GM12878 (cell line): ENCODE results near the gene WNT7A. TPM values are rescaled to one million over a fixed set of nuclear protein-coding genes. Genes with fewer than 3 reads are reported as not detected.

Experiments
- ATAC-seq: fragments of 200-7000 bp; cut with Tn5 transposase; 3 replicates; pipeline ENCODE4 v1.9.1; 2020; ENCODE audit warnings: mild to moderate bottlenecking, moderate library complexity
- BruUV-seq: library from RNA; stranded (reverse); fragments of 400-500 nt; replicated peaks from 2 replicates; lab custom pipeline; 2021; lab: Mats Ljungman, UMichigan
- CTCF ChIA-PET: fragments of 300-600 bp; sonication (Branson Sonifier 250); formaldehyde crosslinking; extraction: SDS; loops from one replicate; lab custom pipeline; 2021; ENCODE audit warnings: inconsistent platforms; lab: Yijun Ruan, JAX
- POLR2A ChIA-PET: fragments of 350-600 bp; formaldehyde crosslinking; extraction: SDS; loops from one replicate; lab custom pipeline; 2021; ENCODE audit warnings: inconsistent platforms; lab: Charles Lee
- RAD21 ChIA-PET: fragments of 300-600 bp; sonication (Branson Sonifier 250); formaldehyde crosslinking; loops from one replicate; lab custom pipeline; 2023; ENCODE audit warnings: antibody characterized with exemption; ENCODE audit not compliant: unreplicated experiment; lab: Charles Lee
- SMC1A ChIA-PET: fragments of 300-600 bp; sonication (Branson Sonifier 250); formaldehyde crosslinking; loops from one replicate; lab custom pipeline; 2023; ENCODE audit not compliant: unreplicated experiment, uncharacterized antibody; lab: Charles Lee
- DNase-seq: peaks from one replicate; pipeline ENCODE4 v3.0.0-alpha.2; 2011; ENCODE audit warnings: low read depth, low spot score
- FAIRE-seq: peaks from 3 replicates; lab custom pipeline; 2011; peaks lifted over from hg19 to GRCh38; lab: Jason Lieb, UNC
- H2AFZ ChIP-seq: 2 replicates; pipeline ENCODE4 v1.6.0; 2011; ENCODE audit warnings: low read depth, low read length, control low read depth; ENCODE audit not compliant: control insufficient read depth
- H3K27ac ChIP-seq: 2 replicates; pipeline ENCODE4 v1.5.1; 2011; ENCODE audit warnings: control low read depth; ENCODE audit not compliant: control insufficient read depth, insufficient read depth
- H3K27me3 ChIP-seq, 2 experiments: replicated peaks in 1 of 2; 2 replicates each; pipeline versions ENCODE4 v1.6.0 to v1.6.1; 2011; ENCODE audit warnings: low read length in 1 of 2; ENCODE audit not compliant: control insufficient read depth in 2 of 2, insufficient read depth in 2 of 2
- H3K36me3 ChIP-seq, 2 experiments: 2 replicates each; pipeline ENCODE4 v1.5.1; 2011; ENCODE audit warnings: low read length in 1 of 2; ENCODE audit not compliant: control insufficient read depth in 2 of 2, insufficient read depth in 2 of 2
- H3K4me1 ChIP-seq: 2 replicates; pipeline ENCODE4 v1.6.1; 2011; ENCODE audit warnings: mild to moderate bottlenecking, low read length, moderate library complexity, mixed read lengths; ENCODE audit not compliant: control insufficient read depth, insufficient read depth
- H3K4me2 ChIP-seq: 2 replicates; pipeline ENCODE4 v1.6.0; 2011; ENCODE audit warnings: control low read depth; ENCODE audit not compliant: control insufficient read depth, insufficient read depth
- H3K4me3 ChIP-seq: fragments of 200-600 bp; sonication (generic); 2 replicates; pipeline ENCODE4 v1.5.1; 2016
- H3K79me2 ChIP-seq: 2 replicates; pipeline ENCODE4 v1.6.0; 2011; ENCODE audit warnings: low read length; ENCODE audit not compliant: control insufficient read depth, insufficient read depth
- H3K9ac ChIP-seq: 2 replicates; pipeline ENCODE4 v1.8.0; 2011; ENCODE audit warnings: low read length, control low read depth, mixed read lengths; ENCODE audit not compliant: control insufficient read depth, insufficient read depth
- H3K9me3 ChIP-seq: replicated peaks from 3 replicates; pipeline ENCODE4 v1.5.1; 2011; ENCODE audit warnings: mild to moderate bottlenecking, low read length; ENCODE audit not compliant: control insufficient read depth, insufficient read depth
- H4K20me1 ChIP-seq: 2 replicates; pipeline ENCODE4 v1.6.0; 2011; ENCODE audit not compliant: control insufficient read depth, insufficient read depth
- BRCA1 ChIP-seq: IDR thresholded peaks from 2 replicates; pipeline ENCODE4 v1.6.1; 2011; ENCODE audit warnings: low read depth, low read length, improper control_type of control experiment
- ETV6 ChIP-seq, 2 experiments: fragments of 450-650 bp in 1 of 2; IDR thresholded peaks in 1 of 2; conservative IDR thresholded peaks in 1 of 2; 2 replicates each; pipeline ENCODE4 v1.6.1; 2014; ENCODE audit warnings: antibody characterized with exemption in 1 of 2, borderline replicate concordance in 1 of 2, low read depth in 1 of 2, mild to moderate bottlenecking in 1 of 2, moderate library complexity in 1 of 2
- LARP7 ChIP-seq: fragments of 450-650 bp; IDR thresholded peaks from 2 replicates; pipeline ENCODE4 v1.6.1; 2017; ENCODE audit warnings: mild to moderate bottlenecking
- MEF2B ChIP-seq: fragments of 450-650 bp; IDR thresholded peaks from 2 replicates; pipeline ENCODE4 v1.6.1; 2018; ENCODE audit warnings: mild to moderate bottlenecking, moderate library complexity; ENCODE audit not compliant: partially characterized antibody, poor library complexity, severe bottlenecking
- NFXL1 ChIP-seq: fragments of 450-650 bp; IDR thresholded peaks from 2 replicates; pipeline ENCODE4 v1.6.1; 2017; ENCODE audit warnings: antibody characterized with exemption, mild to moderate bottlenecking, borderline replicate concordance
- PAX5 ChIP-seq: IDR thresholded peaks from 2 replicates; pipeline ENCODE4 v1.6.1; 2011; ENCODE audit warnings: low read depth, low read length, borderline replicate concordance
- PML ChIP-seq: IDR thresholded peaks from 2 replicates; pipeline ENCODE4 v1.6.1; 2012; ENCODE audit warnings: low read length, inconsistent platforms
- TAF1 ChIP-seq: IDR thresholded peaks from 2 replicates; pipeline ENCODE4 v1.6.1; 2011; ENCODE audit warnings: mild to moderate bottlenecking, low read depth, low read length, borderline replicate concordance
- WGBS: methylation state at CpG from one replicate; pipeline ENCODE4 v1.1.6; 2016; ENCODE audit warnings: low lambda C conversion rate; ENCODE audit not compliant: insufficient replicate concordance, insufficient coverage; ENCODE audit errors: missing lambda C conversion rate; 5-methylcytosine and 5-hydroxymethylcytosine counted together
- in situ Hi-C: fragments of 300-500 bp; cut with MboI; formaldehyde crosslinking; loops from 9 replicates; pipeline ENCODE4 v1.14.3; 2018; ENCODE audit warnings: mixed read lengths
- intact Hi-C: fragments of 100-400 bp; cut with micrococcal nuclease; formaldehyde crosslinking; loops from one replicate; pipeline ENCODE4 v1.14.2; 2022; ENCODE audit not compliant: unreplicated experiment
- polyA plus RNA-seq, 11 experiments: library from polyadenylated mRNA; depleted of rRNA in 4 of 11; unstranded in 6 of 11; stranded (reverse) in 5 of 11; fragments of >200 nt; fragmentation: Nextera tagmentation in 4 of 11; fragmentation: Illumina TruSeq in 1 of 11; extraction: Ambion mirVana in 4 of 11; extraction: Trizol in 1 of 11; gene quantifications; 1 replicate in 1 of 11; 2 replicates in 10 of 11; pipeline versions ENCODE4 v1.2.1 to v1.2.3, GENCODE V29; 2011 to 2016; ENCODE audit warnings: inconsistent platforms in 2 of 11, missing spikeins in 2 of 11, low read depth in 1 of 11
- total RNA-seq, 4 experiments: library from RNA; depleted of rRNA in 3 of 4; stranded (reverse); fragments of >200 nt in 3 of 4; fragmentation: Illumina TruSeq in 1 of 4; extraction: Trizol in 1 of 4; gene quantifications; 2 replicates each; pipeline versions ENCODE4 v1.2.1 to v1.2.3, GENCODE V29; 2013 to 2021
- TF ChIP-seq, protein P1 (sequence below): fragments of 450-650 bp; formaldehyde crosslinking; IDR thresholded peaks from 2 replicates; pipeline ENCODE4 v1.4.0; 2022; ENCODE audit warnings: mild to moderate bottlenecking, moderate library complexity
- TF ChIP-seq, protein P2 (sequence below): IDR thresholded peaks from 2 replicates; pipeline ENCODE4 v1.6.1; 2011; ENCODE audit warnings: borderline replicate concordance, low read depth, mild to moderate bottlenecking, moderate library complexity, low read length; ENCODE audit not compliant: insufficient read depth, poor library complexity, severe bottlenecking
- TF ChIP-seq, protein P3 (sequence below): fragments of 450-650 bp; IDR thresholded peaks from 2 replicates; pipeline ENCODE4 v1.6.1; 2017; ENCODE audit warnings: borderline replicate concordance

WNT7A gene
- total and polyA plus RNA-seq, 10 of the 15 experiments (the other 5 are each of a cell fraction or from before 2014, with no cell fraction given): 0.08 TPM; not detected in 9

DNA sequence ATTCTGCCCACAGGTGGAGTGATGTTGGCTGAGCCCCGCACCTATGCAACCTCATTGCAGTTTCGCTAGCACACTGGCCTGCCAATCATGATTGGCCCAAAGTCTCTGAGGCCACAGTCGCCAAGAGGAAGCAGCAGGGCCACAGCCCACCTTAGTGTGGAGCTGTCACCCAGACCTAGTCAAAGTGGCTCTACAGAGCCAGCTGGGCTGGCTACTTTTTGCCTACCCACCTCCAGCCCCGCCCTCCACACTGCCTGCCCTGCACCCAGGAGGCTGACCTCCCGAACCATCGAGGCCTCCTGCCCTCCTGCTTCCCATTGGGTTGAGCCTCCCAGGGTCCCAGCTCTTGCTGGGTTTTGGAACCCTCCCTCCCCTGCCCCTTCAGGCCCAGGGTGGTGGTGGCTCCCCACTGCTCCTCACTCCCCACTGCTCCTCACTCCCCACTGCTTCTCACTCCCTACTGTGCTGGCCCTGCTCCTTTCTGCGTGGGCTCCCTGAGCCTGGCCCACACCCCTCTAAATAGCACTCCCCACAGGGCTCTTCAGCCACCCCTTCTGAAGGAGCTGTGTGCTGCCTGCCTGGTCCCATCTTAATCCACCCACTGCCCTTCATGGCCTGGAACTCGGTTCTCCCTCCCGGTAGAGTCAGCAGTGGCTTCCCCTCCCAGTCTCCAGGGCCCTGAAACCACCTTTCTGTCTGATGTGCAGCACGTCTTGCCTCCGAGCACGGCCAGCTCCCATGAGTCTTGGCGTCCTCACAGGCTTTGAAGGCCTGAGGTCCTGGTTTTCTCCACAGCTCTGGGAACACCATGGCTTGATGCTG, 89.3 kb downstream of the WNT7A start:
- no TSS peak for BruUV-seq

More for the DNA sequence above, 89.3 kb downstream of the WNT7A start:
- DNase-seq: no peak
- no peak for TF ChIP-seq ETV6 (conservative IDR thresholded peaks at IDR 0.05 in 1 of 2, IDR thresholded peaks at IDR 0.05 in 1 of 2; ENCODE audit: borderline replicate concordance in 1 of 2, low read depth in 1 of 2)
- TF ChIP-seq, protein P1, sequence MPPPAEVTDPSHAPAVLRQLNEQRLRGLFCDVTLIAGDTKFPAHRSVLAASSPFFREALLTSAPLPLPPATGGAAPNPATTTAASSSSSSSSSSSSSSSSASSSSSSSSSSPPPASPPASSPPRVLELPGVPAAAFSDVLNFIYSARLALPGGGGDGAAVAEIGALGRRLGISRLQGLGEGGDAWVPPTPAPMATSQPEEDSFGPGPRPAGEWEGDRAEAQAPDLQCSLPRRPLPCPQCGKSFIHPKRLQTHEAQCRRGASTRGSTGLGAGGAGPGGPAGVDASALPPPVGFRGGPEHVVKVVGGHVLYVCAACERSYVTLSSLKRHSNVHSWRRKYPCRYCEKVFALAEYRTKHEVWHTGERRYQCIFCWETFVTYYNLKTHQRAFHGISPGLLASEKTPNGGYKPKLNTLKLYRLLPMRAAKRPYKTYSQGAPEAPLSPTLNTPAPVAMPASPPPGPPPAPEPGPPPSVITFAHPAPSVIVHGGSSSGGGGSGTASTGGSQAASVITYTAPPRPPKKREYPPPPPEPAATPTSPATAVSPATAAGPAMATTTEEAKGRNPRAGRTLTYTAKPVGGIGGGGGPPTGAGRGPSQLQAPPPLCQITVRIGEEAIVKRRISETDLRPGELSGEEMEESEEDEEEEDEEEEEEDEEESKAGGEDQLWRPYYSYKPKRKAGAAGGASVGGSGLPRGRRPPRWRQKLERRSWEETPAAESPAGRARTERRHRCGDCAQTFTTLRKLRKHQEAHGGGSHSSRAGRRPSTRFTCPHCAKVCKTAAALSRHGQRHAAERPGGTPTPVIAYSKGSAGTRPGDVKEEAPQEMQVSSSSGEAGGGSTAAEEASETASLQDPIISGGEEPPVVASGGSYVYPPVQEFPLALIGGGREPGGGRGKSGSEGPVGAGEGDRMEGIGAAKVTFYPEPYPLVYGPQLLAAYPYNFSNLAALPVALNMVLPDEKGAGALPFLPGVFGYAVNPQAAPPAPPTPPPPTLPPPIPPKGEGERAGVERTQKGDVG (CRISPR knock-in tag): no peak
- TF ChIP-seq MEF2B: no peak
- TF ChIP-seq LARP7: no peak
- TF ChIP-seq, protein P2, sequence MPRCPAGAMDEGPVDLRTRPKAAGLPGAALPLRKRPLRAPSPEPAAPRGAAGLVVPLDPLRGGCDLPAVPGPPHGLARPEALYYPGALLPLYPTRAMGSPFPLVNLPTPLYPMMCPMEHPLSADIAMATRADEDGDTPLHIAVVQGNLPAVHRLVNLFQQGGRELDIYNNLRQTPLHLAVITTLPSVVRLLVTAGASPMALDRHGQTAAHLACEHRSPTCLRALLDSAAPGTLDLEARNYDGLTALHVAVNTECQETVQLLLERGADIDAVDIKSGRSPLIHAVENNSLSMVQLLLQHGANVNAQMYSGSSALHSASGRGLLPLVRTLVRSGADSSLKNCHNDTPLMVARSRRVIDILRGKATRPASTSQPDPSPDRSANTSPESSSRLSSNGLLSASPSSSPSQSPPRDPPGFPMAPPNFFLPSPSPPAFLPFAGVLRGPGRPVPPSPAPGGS: no peak
- TF ChIP-seq, protein P3, sequence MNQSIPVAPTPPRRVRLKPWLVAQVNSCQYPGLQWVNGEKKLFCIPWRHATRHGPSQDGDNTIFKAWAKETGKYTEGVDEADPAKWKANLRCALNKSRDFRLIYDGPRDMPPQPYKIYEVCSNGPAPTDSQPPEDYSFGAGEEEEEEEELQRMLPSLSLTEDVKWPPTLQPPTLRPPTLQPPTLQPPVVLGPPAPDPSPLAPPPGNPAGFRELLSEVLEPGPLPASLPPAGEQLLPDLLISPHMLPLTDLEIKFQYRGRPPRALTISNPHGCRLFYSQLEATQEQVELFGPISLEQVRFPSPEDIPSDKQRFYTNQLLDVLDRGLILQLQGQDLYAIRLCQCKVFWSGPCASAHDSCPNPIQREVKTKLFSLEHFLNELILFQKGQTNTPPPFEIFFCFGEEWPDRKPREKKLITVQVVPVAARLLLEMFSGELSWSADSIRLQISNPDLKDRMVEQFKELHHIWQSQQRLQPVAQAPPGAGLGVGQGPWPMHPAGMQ: no peak
- TF ChIP-seq BRCA1: no peak
- no peak for TF ChIP-seq TAF1
- TF ChIP-seq NFXL1: no peak
- no peak for TF ChIP-seq PML
- TF ChIP-seq PAX5: no peak
- Histone ChIP-seq H3K36me3 (no peaks in the 10 kb centered on the region), H3K27ac (no peak overlapping the region), H3K4me2 (no peak overlapping the region), H3K79me2 (no peaks in the 10 kb centered on the region), H4K20me1 (no peaks in the 10 kb centered on the region), H3K27me3 (peaks cover 0 to 8% of the 10 kb centered on the region in 2 experiments; a peak in 3 of 4 replicates), H2AFZ (no peak overlapping the region), H3K9me3 (no peaks in the 10 kb centered on the region), H3K4me3 (no peak overlapping the region), H3K9ac (no peak overlapping the region), H3K4me1 (no peaks in the 10 kb centered on the region)
- 4% methylated on average over 13 of the region's 13 CpGs for WGBS
- RAD21 ChIA-PET: no interaction called here
- CTCF ChIA-PET: no interaction called here
- intact Hi-C loops: no loop called here
- SMC1A ChIA-PET: no interaction called here
- in situ Hi-C loops: no loop called here
- POLR2A ChIA-PET: no interaction called here
- ATAC-seq: no peak
- FAIRE-seq: no peak
